Measurements from ENCODE around the gene OR10D3. TPM values are rescaled to one million over a fixed set of nuclear protein-coding genes. Genes with fewer than 3 reads are reported as not detected.

The OR10D3 gene
- total and polyA plus RNA-seq, 8 donors, result not detected

DNA sequence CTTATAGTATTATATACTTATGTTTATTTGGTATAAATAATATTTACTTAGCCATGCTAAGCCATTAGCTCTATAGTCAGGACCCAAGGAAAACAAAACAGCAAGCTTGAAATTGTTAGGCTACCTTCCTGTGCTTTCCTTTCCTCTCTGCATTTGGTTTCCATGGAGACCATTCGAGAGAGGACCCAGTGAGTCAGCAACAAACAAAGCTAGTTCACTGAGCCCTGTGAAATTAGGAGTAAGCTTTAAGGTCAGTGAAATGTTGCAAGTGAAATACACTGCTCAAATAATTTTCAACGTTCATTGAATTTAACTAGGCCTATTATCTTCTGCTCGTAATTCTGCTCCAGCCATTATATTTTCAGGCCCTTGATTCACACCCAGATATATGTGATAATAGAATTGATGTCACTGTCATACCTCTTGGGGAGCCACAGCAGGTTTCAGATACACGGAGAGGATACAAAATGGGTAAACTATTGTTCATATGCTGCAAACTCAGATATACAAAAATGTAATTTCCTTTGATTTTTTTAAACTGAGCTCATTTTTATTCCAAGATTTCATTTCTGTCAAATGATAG is 9.1 kb upstream of the OR10D3 start:
- no peaks in the 10 kb centered on the region for H3K4me1 ChIP-seq
- TF ChIP-seq POLR2A (IDR thresholded peaks at IDR 0.05), result no peak
- no peak for TF ChIP-seq CTCF (IDR thresholded peaks at IDR 0.05)
- TF ChIP-seq EP300 (IDR thresholded peaks at IDR 0.05), result no peak
- no peak for TF ChIP-seq POLR2AphosphoS5 (IDR thresholded peaks at IDR 0.05)
- H3K36me3 ChIP-seq, result no peaks in the 10 kb centered on the region
- no peaks in the 10 kb centered on the region for H3K9me3 ChIP-seq
- intact Hi-C loops (cut with DNase I; ENCODE audit: low total_unique reads), result no loop called here
- H3K27me3 ChIP-seq, result no peaks in the 10 kb centered on the region
- no peak overlapping the region for H3K4me3 ChIP-seq
- DNase-seq, result peak in 1 of 2 donors; percentile 71
- no peak overlapping the region for H3K27ac ChIP-seq
- 18 to 28% (median 22%) methylated on average over 4 of the region's 4 CpGs for WGBS, 5 donors

- Histone ChIP-seq H3K4me3 (no peak overlapping the region), H3K27me3 (no peaks in the 10 kb centered on the region), H3K36me3 (no peaks in the 10 kb centered on the region), H3K9me3 (no peaks in the 10 kb centered on the region), H3K4me1 (no peaks in the 10 kb centered on the region), H3K27ac (no peak overlapping the region)
- WGBS, 5 donors, result 64 to 80% (median 78%) methylated on average over 5 of the region's 5 CpGs
- intact Hi-C loops (cut with DNase I; ENCODE audit: low total_unique reads), result no loop called here
- DNase-seq, result no peak
- no peak for TF ChIP-seq POLR2A (IDR thresholded peaks at IDR 0.05)
- no peak for TF ChIP-seq CTCF (IDR thresholded peaks at IDR 0.05)
- TF ChIP-seq POLR2AphosphoS5 (IDR thresholded peaks at IDR 0.05), result no peak
- no peak for TF ChIP-seq EP300 (IDR thresholded peaks at IDR 0.05)
Measured at GRCh38 chr11:124176925-124177715, 6.0 kb upstream of the OR10D3 start.

- intact Hi-C loops (cut with DNase I; ENCODE audit: low total_unique reads), result no loop called here
Measured at GRCh38 chr11:124179310-124179709, 3.8 kb upstream of the OR10D3 start.

More at GRCh38 chr11:124179310-124179709, 3.8 kb upstream of the OR10D3 start:
- H3K9me3 ChIP-seq, result no peaks in the 10 kb centered on the region
- no peak for DNase-seq
- 18 to 35% (median 23%) methylated on average over 1 of the region's 1 CpG for WGBS, 5 donors
- no peak for TF ChIP-seq EP300 (IDR thresholded peaks at IDR 0.05)
- TF ChIP-seq POLR2A (IDR thresholded peaks at IDR 0.05), result no peak
- no peak for TF ChIP-seq CTCF (IDR thresholded peaks at IDR 0.05)
- TF ChIP-seq POLR2AphosphoS5 (IDR thresholded peaks at IDR 0.05), result no peak
- no peaks in the 10 kb centered on the region for H3K27me3 ChIP-seq
- H3K27ac ChIP-seq, result no peak overlapping the region
- no peak overlapping the region for H3K4me3 ChIP-seq
- H3K36me3 ChIP-seq, result no peaks in the 10 kb centered on the region
- no peaks in the 10 kb centered on the region for H3K4me1 ChIP-seq

Data from stomach (tissue), 9 donors.